ENCODE results near the gene KCNC3.

DNA sequence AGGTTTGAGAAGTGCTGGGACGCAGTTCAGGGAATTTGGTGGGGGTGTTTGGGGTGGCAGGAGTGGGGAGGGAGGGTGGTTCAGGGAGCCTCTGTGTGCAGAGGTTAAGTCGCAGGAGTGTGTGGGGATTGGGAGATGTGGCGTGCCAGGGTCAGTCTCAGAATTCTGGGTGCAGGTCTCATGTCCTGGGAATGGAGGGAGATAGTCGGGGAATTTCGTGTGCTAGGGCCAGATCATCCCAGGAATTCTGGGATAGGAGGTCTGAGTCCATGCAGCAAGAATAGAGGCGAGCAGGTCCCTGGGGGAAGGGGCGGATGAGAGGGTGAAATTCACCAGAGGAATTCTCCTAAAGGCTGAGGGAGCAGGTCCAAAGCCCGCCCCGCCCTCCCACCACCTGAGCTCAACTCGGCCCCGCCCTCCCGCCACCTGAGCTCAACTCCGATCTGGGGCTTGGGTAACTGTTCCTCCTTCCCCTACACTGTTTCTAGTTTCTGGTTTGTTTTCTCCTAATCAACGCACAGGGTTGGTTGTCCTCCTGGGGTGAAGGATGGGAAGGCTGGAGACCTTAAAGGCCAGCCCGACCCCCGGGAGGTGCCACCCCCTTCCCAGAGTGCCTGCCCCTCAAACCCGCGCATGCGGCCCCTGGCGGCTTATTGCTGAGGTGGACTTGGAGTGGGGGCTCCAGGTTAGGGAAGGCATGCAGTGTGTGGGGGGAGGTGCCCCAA, 15.2 kb downstream of the KCNC3 start:
- TF ChIP-seq POLR2AphosphoS5 (IDR thresholded peaks at IDR 0.05) (no peak), CTCF (IDR thresholded peaks at IDR 0.05) (no peak), POLR2A (IDR thresholded peaks at IDR 0.05) (no peak), EP300 (IDR thresholded peaks at IDR 0.05) (no peak)

Data from suprapubic skin (tissue), 4 donors.